ENCODE data around the gene VPS54. TPM values are rescaled to one million over a fixed set of nuclear protein-coding genes. Genes with fewer than 3 reads are reported as not detected.

VPS54 gene
- polyA plus RNA-seq, 1 donor (not counting 4 experiments of a cell fraction or from before 2014, with no cell fraction given): 18.2 TPM

- no peak for TF ChIP-seq EZH2 (IDR thresholded peaks at IDR 0.05; ENCODE audit: low read length)
- TF ChIP-seq CTCF (optimal IDR thresholded peaks at IDR 0.05 in 1 of 3, IDR thresholded peaks at IDR 0.05 in 1 of 3, conservative IDR thresholded peaks at IDR 0.05 in 1 of 3; ENCODE audit: extremely low read depth in 1 of 3, insufficient read depth in 2 of 3, low read length in 3 of 3): no peak
- no peak for FAIRE-seq
- H3K9ac ChIP-seq (ENCODE audit: control insufficient read depth, extremely low read depth, insufficient read depth, low read length): no peak overlapping the region
Measured at GRCh38 chr2:64054161-64054915, 35.1 kb upstream of the VPS54 start.

GRCh38 chr2:64052463-64053241 lies 33.4 kb upstream of the VPS54 start:
- peak; percentile 36 for FAIRE-seq

More at GRCh38 chr2:64054161-64054915, 35.1 kb upstream of the VPS54 start:
- no peak for DNase-seq (ENCODE audit: low read depth, low spot score)
- dilution Hi-C loops (cut with MboI; ENCODE audit: extremely low pct_ligation_motif_present, low sequenced_read_pairs): no loop called here
- Histone ChIP-seq H3K4me3 (ENCODE audit: control insufficient read depth in 2 of 3, extremely low read depth in 1 of 3, insufficient read depth in 2 of 3, low read depth in 1 of 3, low read length in 3 of 3) (no peak overlapping the region), H3K36me3 (ENCODE audit: control insufficient read depth in 2 of 2, extremely low read depth in 1 of 2, insufficient read depth in 2 of 2, low read length in 2 of 2) (no peaks in the 10 kb centered on the region), H3K27ac (ENCODE audit: control insufficient read depth, insufficient read depth, low read length) (no peak overlapping the region), H3K9me3 (ENCODE audit: control insufficient read depth, low read depth, low read length) (no peaks in the 10 kb centered on the region), H3K9me1 (ENCODE audit: control insufficient read depth, extremely low read depth, insufficient read depth, low read length) (no peaks in the 10 kb centered on the region), H4K20me1 (ENCODE audit: control insufficient read depth, extremely low read depth, insufficient read depth, low read length) (no peaks in the 10 kb centered on the region), H3K27me3 (ENCODE audit: control insufficient read depth, extremely low read depth, insufficient read depth, low read length) (no peaks in the 10 kb centered on the region), H3K4me2 (ENCODE audit: control insufficient read depth, extremely low read depth, insufficient read depth, low read depth, low read length) (no peak overlapping the region), H2AFZ (ENCODE audit: control insufficient read depth, low read length) (no peak overlapping the region), H3K4me1 (ENCODE audit: control insufficient read depth, extremely low read depth, insufficient read depth, low read length) (peaks cover 31% of the 10 kb centered on the region), H3K79me2 (ENCODE audit: control insufficient read depth, insufficient read depth, low read length) (no peaks in the 10 kb centered on the region)

More at GRCh38 chr2:64052463-64053241, 33.4 kb upstream of the VPS54 start:
- Histone ChIP-seq H3K9ac (ENCODE audit: control insufficient read depth, extremely low read depth, insufficient read depth, low read length) (no peak overlapping the region), H3K36me3 (ENCODE audit: control insufficient read depth in 2 of 2, extremely low read depth in 1 of 2, insufficient read depth in 2 of 2, low read length in 2 of 2) (no peaks in the 10 kb centered on the region), H3K79me2 (ENCODE audit: control insufficient read depth, insufficient read depth, low read length) (no peaks in the 10 kb centered on the region), H4K20me1 (ENCODE audit: control insufficient read depth, extremely low read depth, insufficient read depth, low read length) (no peaks in the 10 kb centered on the region), H3K4me1 (ENCODE audit: control insufficient read depth, extremely low read depth, insufficient read depth, low read length) (peaks cover 31% of the 10 kb centered on the region), H3K9me3 (ENCODE audit: control insufficient read depth, low read depth, low read length) (no peaks in the 10 kb centered on the region), H2AFZ (ENCODE audit: control insufficient read depth, low read length) (peak overlapping the region; percentile 27), H3K27ac (ENCODE audit: control insufficient read depth, insufficient read depth, low read length) (no peak overlapping the region), H3K4me2 (ENCODE audit: control insufficient read depth, extremely low read depth, insufficient read depth, low read depth, low read length) (no peak overlapping the region), H3K27me3 (ENCODE audit: control insufficient read depth, extremely low read depth, insufficient read depth, low read length) (no peaks in the 10 kb centered on the region), H3K4me3 (ENCODE audit: control insufficient read depth in 2 of 3, extremely low read depth in 1 of 3, insufficient read depth in 2 of 3, low read depth in 1 of 3, low read length in 3 of 3) (no peak overlapping the region), H3K9me1 (ENCODE audit: control insufficient read depth, extremely low read depth, insufficient read depth, low read length) (no peaks in the 10 kb centered on the region)
- dilution Hi-C loops (cut with MboI; ENCODE audit: extremely low pct_ligation_motif_present, low sequenced_read_pairs): no loop called here
- no peak for TF ChIP-seq CTCF (optimal IDR thresholded peaks at IDR 0.05 in 1 of 3, IDR thresholded peaks at IDR 0.05 in 1 of 3, conservative IDR thresholded peaks at IDR 0.05 in 1 of 3; ENCODE audit: extremely low read depth in 1 of 3, insufficient read depth in 2 of 3, low read length in 3 of 3)
- no peak for TF ChIP-seq EZH2 (IDR thresholded peaks at IDR 0.05; ENCODE audit: low read length)
- DNase-seq (ENCODE audit: low read depth, low spot score): no peak
